Spleen (tissue), 11 donors: ENCODE measurements around the gene RYR1. TPM values are rescaled to one million over a fixed set of nuclear protein-coding genes. Genes with fewer than 3 reads are reported as not detected.

ENCODE experiments used
- DNase-seq: peaks from one replicate; pipeline ENCODE4 v3.0.0-alpha.2; 2020
- H3K27ac ChIP-seq, 8 donors: fragments of 200-600 bp; sonication (generic) in 7 of 8; 1 replicate in 4 of 8; 2 replicates in 4 of 8; pipeline versions ENCODE4 v1.5.0 to v1.8.0; 2016 to 2021; ENCODE audit warnings: inconsistent platforms in 4 of 8, mild to moderate bottlenecking in 4 of 8, moderate library complexity in 1 of 8
- H3K27me3 ChIP-seq, 7 donors: fragments of 200-600 bp; sonication (generic) in 6 of 7; replicated peaks in 1 of 7; 1 replicate in 4 of 7; 2 replicates in 3 of 7; pipeline versions ENCODE4 v1.5.0 to v1.8.0; 2016 to 2021; ENCODE audit warnings: inconsistent platforms in 3 of 7, mild to moderate bottlenecking in 1 of 7
- H3K36me3 ChIP-seq, 6 donors: fragments of 200-600 bp; sonication (generic) in 5 of 6; 1 replicate in 4 of 6; 2 replicates in 2 of 6; pipeline versions ENCODE4 v1.5.0 to v1.8.0; 2016 to 2021; ENCODE audit warnings: inconsistent platforms in 2 of 6
- H3K4me1 ChIP-seq, 6 donors: fragments of 200-600 bp; sonication (generic) in 5 of 6; 1 replicate in 3 of 6; 2 replicates in 3 of 6; pipeline versions ENCODE4 v1.5.0 to v1.8.0; 2016 to 2021; ENCODE audit warnings: inconsistent platforms in 3 of 6
- H3K4me3 ChIP-seq, 8 donors: fragments of 200-600 bp; sonication (generic) in 7 of 8; 1 replicate in 4 of 8; 2 replicates in 4 of 8; pipeline versions ENCODE4 v1.5.0 to v1.8.0; 2016 to 2021; ENCODE audit warnings: inconsistent platforms in 4 of 8, mild to moderate bottlenecking in 4 of 8, moderate library complexity in 2 of 8
- H3K9me3 ChIP-seq, 8 donors: fragments of 200-600 bp; sonication (generic) in 7 of 8; 1 replicate in 4 of 8; 2 replicates in 4 of 8; pipeline versions ENCODE4 v1.5.0 to v1.8.0; 2016 to 2021; ENCODE audit warnings: inconsistent platforms in 4 of 8
- CTCF ChIP-seq, 11 experiments: fragments of 200-600 bp in 7 of 11; fragments of 450-650 bp in 4 of 11; sonication (generic) in 4 of 11; IDR thresholded peaks in 8 of 11; conservative IDR thresholded peaks in 3 of 11; 1 replicate in 7 of 11; 2 replicates in 4 of 11; pipeline versions ENCODE4 v1.4.0 to v1.8.0; 2016 to 2021; ENCODE audit warnings: antibody characterized with exemption in 11 of 11, inconsistent platforms in 4 of 11, mild to moderate bottlenecking in 1 of 11
- POLR2A ChIP-seq, 3 donors: fragments of 450-650 bp; IDR thresholded peaks; one replicate each; pipeline ENCODE4 v1.5.1; 2017; ENCODE audit warnings: antibody characterized with exemption in 3 of 3, mild to moderate bottlenecking in 1 of 3
- POLR2AphosphoS5 ChIP-seq, 3 donors: sonication (generic); formaldehyde crosslinking; IDR thresholded peaks; one replicate each; pipeline ENCODE4 v1.5.1; 2017; ENCODE audit warnings: antibody characterized with exemption in 3 of 3
- WGBS, 5 donors: extraction: QIAGEN DNeasy Blood & Tissue Kit in 3 of 5; methylation state at CpG; one replicate each; pipeline versions ENCODE4 v1.1.5 to v1.1.7; 2013 to 2018; 5-methylcytosine and 5-hydroxymethylcytosine counted together
- intact Hi-C: fragments of 100-400 bp; cut with DNase I; formaldehyde crosslinking; loops from one replicate; pipeline ENCODE4 v1.15.0; 2023; ENCODE audit warnings: low total_unique reads
- polyA plus RNA-seq, 3 donors: library from polyadenylated mRNA; stranded (reverse); fragments of 200-250 nt; gene quantifications; one replicate each; pipeline ENCODE4 v1.2.1, GENCODE V29; 2013
- total RNA-seq, 7 donors: library from RNA; depleted of rRNA in 3 of 7; stranded (reverse); fragments of >200 nt in 3 of 7; fragmentation: NEBNext Ultra II Directional in 4 of 7; extraction: Animal tissue kit (Norgen Biotek cat#: 25700) in 4 of 7; gene quantifications; one replicate each; pipeline versions ENCODE4 v1.1.0 to v1.2.1, GENCODE V29; 2016 to 2021
- donor health status: healthy with polysubstance abuse.
- donor health status: DM: no; HTN: no; CAD: no; lungs with moderate emphysema.
- donor health status: DM: no; HTN: no; CAD: no.
- donor health status: Bipolar disorder and iron deficiency.
- donor health status: healthy.
- donor health status: DM: no; HTN: no; CAD: no.
- donor health status: DM: yes; HTN: yes; CAD: no.

The RYR1 gene
- total and polyA plus RNA-seq, 10 donors = 0.32 to 3.2 (median 1.3) TPM

- DNase-seq = no peak
- H3K36me3 ChIP-seq = peaks cover 0 to 90% (median 63%) of the 10 kb centered on the region in 6 donors
- H3K27me3 ChIP-seq = no peaks in the 10 kb centered on the region
- H3K4me1 ChIP-seq = peaks cover 14 to 34% (median 31%) of the 10 kb centered on the region in 6 donors
- WGBS, 5 donors = 91 to 95% (median 93%) methylated on average over 16 of the region's 16 CpGs
- H3K27ac ChIP-seq = no peak overlapping the region
- no peak overlapping the region for H3K4me3 ChIP-seq
- TF ChIP-seq POLR2AphosphoS5 (IDR thresholded peaks at IDR 0.05) (peak in 2 of 3 donors; percentile 1 to 41), CTCF (IDR thresholded peaks at IDR 0.05 in 8 of 11, conservative IDR thresholded peaks at IDR 0.05 in 3 of 11) (no peak)
- H3K9me3 ChIP-seq = no peaks in the 10 kb centered on the region
- intact Hi-C loops = loop anchor here (5.0 to 10.0 kb wide), 4 partner anchors 85 to 302 kb away; partner anchors contain the start of genes FAM98C, MRPS12 and SARS2
Measured at GRCh38 chr19:38632476-38633213, 199.2 kb downstream of the RYR1 start.

GRCh38 chr19:38634757-38635482 lies 201.4 kb downstream of the RYR1 start:
- Histone ChIP-seq H3K4me3 (no peak overlapping the region), H3K27ac (peak overlapping the region in 6 of 8 donors; percentile 23 to 84 (median 52)), H3K27me3 (no peaks in the 10 kb centered on the region), H3K4me1 (peaks cover 14 to 38% (median 31%) of the 10 kb centered on the region in 6 donors), H3K36me3 (peaks cover 0 to 87% (median 41%) of the 10 kb centered on the region in 6 donors), H3K9me3 (no peaks in the 10 kb centered on the region)
- intact Hi-C loops = loop anchor here (5.0 to 10.0 kb wide), 4 partner anchors 88 to 300 kb away; partner anchors contain the start of genes FAM98C, MRPS12 and SARS2
- TF ChIP-seq CTCF (IDR thresholded peaks at IDR 0.05 in 8 of 11, conservative IDR thresholded peaks at IDR 0.05 in 3 of 11) = peak; percentile 91 to 99 (median 97)
- no peak for TF ChIP-seq POLR2A (IDR thresholded peaks at IDR 0.05)
- peak; percentile 62 to 75 (median 68) for TF ChIP-seq POLR2AphosphoS5 (IDR thresholded peaks at IDR 0.05)
- DNase-seq = peak; percentile 94
- WGBS, 5 donors = 70 to 75% (median 71%) methylated on average over 17 of the region's 17 CpGs

GRCh38 chr19:38635483-38636399 lies 202.2 kb downstream of the RYR1 start:
- intact Hi-C loops = loop anchor here (10.0 kb wide), 2 partner anchors 121 to 299 kb away; partner anchors contain the start of genes MRPS12 and SARS2
- Histone ChIP-seq H3K4me3 (no peak overlapping the region), H3K27ac (peak overlapping the region in 7 of 8 donors; percentile 30 to 84 (median 71)), H3K9me3 (no peaks in the 10 kb centered on the region), H3K36me3 (peaks cover 0 to 78% (median 34%) of the 10 kb centered on the region in 6 donors), H3K27me3 (no peaks in the 10 kb centered on the region), H3K4me1 (peaks cover 14 to 46% (median 35%) of the 10 kb centered on the region in 6 donors)
- DNase-seq = no peak
- TF ChIP-seq POLR2AphosphoS5 (IDR thresholded peaks at IDR 0.05) (peak in 1 of 3 donors; percentile 27), CTCF (IDR thresholded peaks at IDR 0.05 in 8 of 11, conservative IDR thresholded peaks at IDR 0.05 in 3 of 11) (no peak)
- 76 to 90% (median 86%) methylated on average over 16 to 17 of the region's 17 CpGs for WGBS, 5 donors

Other genes with a start within 250 kb of the RYR1 start
- gene DPF1, start 209.5 kb upstream of the RYR1 start, total RNA-seq = not detected
- under 1 TPM; 0.04 to 0.06 (median 0.06) TPM for gene DPF1, start 209.5 kb upstream of the RYR1 start, polyA plus RNA-seq
- gene PPP1R14A, start 177.3 kb upstream of the RYR1 start, total RNA-seq = 100 to 1,000 TPM in 2 of 7 donors, 10 to 100 TPM in 5; 26.1 to 102 (median 54.5) TPM
- 100 to 1,000 TPM in 1 of 3 donors, 10 to 100 TPM in 2; 66.7 to 145 (median 97.2) TPM for gene PPP1R14A, start 177.3 kb upstream of the RYR1 start, polyA plus RNA-seq
- 10 to 100 TPM; 41.2 to 87.8 (median 59.5) TPM for gene SPINT2, start 169.1 kb upstream of the RYR1 start, total RNA-seq
- 10 to 100 TPM; 63.2 to 82.9 (median 65.6) TPM for gene SPINT2, start 169.1 kb upstream of the RYR1 start, polyA plus RNA-seq
- 1 to 10 TPM in 5 of 7 donors, not detected in 2; 3.2 to 6.1 (median 4.1) TPM for gene C19orf33, start 129.4 kb upstream of the RYR1 start, total RNA-seq
- 10 to 100 TPM; 11.0 to 53.6 (median 11.2) TPM for gene C19orf33, start 129.4 kb upstream of the RYR1 start, polyA plus RNA-seq
- gene YIF1B, start 117.7 kb upstream of the RYR1 start, total RNA-seq = 10 to 100 TPM; 31.4 to 40.6 (median 38.4) TPM
- gene YIF1B, start 117.7 kb upstream of the RYR1 start, polyA plus RNA-seq = 10 to 100 TPM; 41.2 to 56.7 (median 46.6) TPM
- 10 to 100 TPM; 11.8 to 25.9 (median 17.8) TPM for gene KCNK6, start 113.8 kb upstream of the RYR1 start, total RNA-seq
- gene KCNK6, start 113.8 kb upstream of the RYR1 start, polyA plus RNA-seq = 1 to 10 TPM; 3.8 to 9.3 (median 4.5) TPM
- gene CATSPERG, start 97.9 kb upstream of the RYR1 start, total RNA-seq = 10 to 100 TPM in 2 of 7 donors, 1 to 10 TPM in 5; 4.0 to 10.7 (median 7.4) TPM
- gene CATSPERG, start 97.9 kb upstream of the RYR1 start, polyA plus RNA-seq = 1 to 10 TPM; 1.8 to 4.4 (median 1.9) TPM
- gene PSMD8, start 59.1 kb upstream of the RYR1 start, total RNA-seq = 100 to 1,000 TPM in 3 of 7 donors, 10 to 100 TPM in 4; 80.1 to 144 (median 85.1) TPM
- 10 to 100 TPM; 39.0 to 68.1 (median 64.2) TPM for gene PSMD8, start 59.1 kb upstream of the RYR1 start, polyA plus RNA-seq
- gene GGN, start 45.7 kb upstream of the RYR1 start, total RNA-seq = not detected
- under 1 TPM in 2 of 3 donors, not detected in 1; 0.08 to 0.19 TPM for gene GGN, start 45.7 kb upstream of the RYR1 start, polyA plus RNA-seq
- 1 to 10 TPM in 1 of 7 donors, under 1 TPM in 5, not detected in 1; 0.14 to 1.2 (median 0.47) TPM for gene SPRED3, start 45.0 kb upstream of the RYR1 start, total RNA-seq
- under 1 TPM; 0.03 to 0.46 (median 0.45) TPM for gene SPRED3, start 45.0 kb upstream of the RYR1 start, polyA plus RNA-seq
- gene FAM98C, start 30.6 kb upstream of the RYR1 start, total RNA-seq = 10 to 100 TPM; 18.0 to 26.1 (median 20.4) TPM
- gene FAM98C, start 30.6 kb upstream of the RYR1 start, polyA plus RNA-seq = 10 to 100 TPM; 25.2 to 27.4 (median 26.1) TPM
- 10 to 100 TPM; 15.6 to 59.9 (median 32.1) TPM for gene RASGRP4, start 7.5 kb upstream of the RYR1 start, total RNA-seq
- 1 to 10 TPM; 1.7 to 7.4 (median 6.7) TPM for gene RASGRP4, start 7.5 kb upstream of the RYR1 start, polyA plus RNA-seq
- 100 to 1,000 TPM in 4 of 7 donors, 10 to 100 TPM in 3; 58.2 to 163 (median 122) TPM for gene MAP4K1, start 184.3 kb downstream of the RYR1 start, total RNA-seq
- 100 to 1,000 TPM in 2 of 3 donors, 10 to 100 TPM in 1; 81.3 to 161 (median 153) TPM for gene MAP4K1, start 184.3 kb downstream of the RYR1 start, polyA plus RNA-seq
- 100 to 1,000 TPM; 232 to 538 (median 244) TPM for gene EIF3K, start 185.5 kb downstream of the RYR1 start, total RNA-seq
- gene EIF3K, start 185.5 kb downstream of the RYR1 start, polyA plus RNA-seq = 100 to 1,000 TPM; 276 to 365 (median 328) TPM
- gene ACTN4, start 214.0 kb downstream of the RYR1 start, total RNA-seq = 100 to 1,000 TPM; 360 to 621 (median 487) TPM
- 100 to 1,000 TPM in 1 of 3 donors, 10 to 100 TPM in 2; 39.3 to 185 (median 51.2) TPM for gene ACTN4, start 214.0 kb downstream of the RYR1 start, polyA plus RNA-seq